OCI-LY1 (cell line): ENCODE measurements around the gene CTNNA1.

ENCODE experiments used
- CTCF ChIP-seq: fragments of 200-600 bp; sonication (generic), shearing (Covaris generic); IDR thresholded peaks from 2 replicates; pipeline ENCODE4 v1.5.1; 2017; ENCODE audit warnings: mild to moderate bottlenecking, antibody characterized with exemption, low read length, moderate library complexity, mixed read lengths
- EZH2 ChIP-seq: fragments of 200-600 bp; sonication (generic), shearing (Covaris generic); IDR thresholded peaks from 2 replicates; pipeline ENCODE4 v1.8.0; 2017; ENCODE audit warnings: borderline replicate concordance, mixed run types, mild to moderate bottlenecking, antibody characterized with exemption, low read length, moderate library complexity, mixed read lengths

- no peak for TF ChIP-seq CTCF
- TF ChIP-seq EZH2, result no peak
Measured at GRCh38 chr5:138965626-138966025, 212.4 kb downstream of the CTNNA1 start.
